GM12865 (cell line): ENCODE measurements around the gene INSYN1.

ENCODE experiments used
- DNase-seq: peaks from one replicate; pipeline ENCODE4 v3.0.0; 2010; ENCODE audit warnings: low read depth
- H3K4me3 ChIP-seq: 2 replicates; pipeline ENCODE4 v1.5.1; 2011; ENCODE audit warnings: mild to moderate bottlenecking, low read depth, low read length, control low read depth
- TF ChIP-seq, protein P1 (sequence below): IDR thresholded peaks from 2 replicates; pipeline ENCODE4 v1.5.1; 2011; ENCODE audit warnings: low read length, control low read depth, low read depth, inconsistent platforms; ENCODE audit not compliant: insufficient read depth; ENCODE audit errors: missing control alignments

INSYN1 gene

DNA sequence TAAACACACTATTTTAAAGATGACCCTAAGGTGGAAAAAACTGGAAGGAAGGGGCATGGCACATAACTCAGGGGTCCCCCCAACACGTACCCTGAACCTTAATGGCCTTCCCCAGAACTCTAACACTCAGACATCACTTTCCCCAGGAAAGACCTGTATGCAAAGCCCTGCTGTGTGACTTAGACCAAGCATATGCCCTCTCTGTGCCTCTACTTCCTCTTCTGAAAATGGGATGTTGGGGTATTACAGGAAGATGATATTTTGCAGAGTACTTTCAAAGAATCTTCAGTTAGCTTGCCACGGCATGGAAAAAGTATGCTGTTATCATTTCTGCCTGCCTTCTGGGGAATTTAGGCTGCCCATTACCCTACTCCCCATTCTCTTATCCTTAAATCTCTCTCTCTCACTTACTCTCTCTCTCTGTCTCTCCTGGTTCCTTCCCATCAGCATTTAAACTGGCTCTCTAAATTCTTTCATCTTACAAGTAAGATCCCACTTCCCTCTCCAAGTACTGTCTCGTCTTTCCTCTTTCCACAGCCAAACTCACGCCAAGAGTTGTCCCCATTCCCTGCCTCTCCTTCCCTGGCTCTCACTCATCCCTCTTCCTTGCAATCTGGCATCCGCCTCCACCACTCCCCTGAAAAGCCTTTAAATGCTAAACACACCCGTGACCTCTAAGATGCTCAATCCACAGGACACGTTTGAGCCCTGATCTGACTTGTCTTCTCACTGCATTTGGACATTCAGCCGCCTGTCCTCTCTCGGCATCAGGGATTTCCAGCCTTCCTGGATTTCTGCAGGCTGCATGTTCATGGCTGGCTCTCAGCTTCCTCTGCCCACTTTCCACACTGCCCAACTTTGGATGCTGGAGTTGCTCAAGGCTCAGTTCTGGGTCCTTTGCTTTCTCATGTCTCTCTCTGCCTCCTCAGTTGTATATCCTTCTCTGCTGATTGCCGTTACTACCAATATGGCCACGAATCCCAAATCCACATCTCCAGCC is 7.5 kb upstream of the INSYN1 start:
- TF ChIP-seq, protein P1, sequence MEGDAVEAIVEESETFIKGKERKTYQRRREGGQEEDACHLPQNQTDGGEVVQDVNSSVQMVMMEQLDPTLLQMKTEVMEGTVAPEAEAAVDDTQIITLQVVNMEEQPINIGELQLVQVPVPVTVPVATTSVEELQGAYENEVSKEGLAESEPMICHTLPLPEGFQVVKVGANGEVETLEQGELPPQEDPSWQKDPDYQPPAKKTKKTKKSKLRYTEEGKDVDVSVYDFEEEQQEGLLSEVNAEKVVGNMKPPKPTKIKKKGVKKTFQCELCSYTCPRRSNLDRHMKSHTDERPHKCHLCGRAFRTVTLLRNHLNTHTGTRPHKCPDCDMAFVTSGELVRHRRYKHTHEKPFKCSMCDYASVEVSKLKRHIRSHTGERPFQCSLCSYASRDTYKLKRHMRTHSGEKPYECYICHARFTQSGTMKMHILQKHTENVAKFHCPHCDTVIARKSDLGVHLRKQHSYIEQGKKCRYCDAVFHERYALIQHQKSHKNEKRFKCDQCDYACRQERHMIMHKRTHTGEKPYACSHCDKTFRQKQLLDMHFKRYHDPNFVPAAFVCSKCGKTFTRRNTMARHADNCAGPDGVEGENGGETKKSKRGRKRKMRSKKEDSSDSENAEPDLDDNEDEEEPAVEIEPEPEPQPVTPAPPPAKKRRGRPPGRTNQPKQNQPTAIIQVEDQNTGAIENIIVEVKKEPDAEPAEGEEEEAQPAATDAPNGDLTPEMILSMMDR, result no peak
- no peak overlapping the region for H3K4me3 ChIP-seq
- DNase-seq, result no peak

- no peak overlapping the region for H3K4me3 ChIP-seq
- DNase-seq, result no peak
- TF ChIP-seq, protein P1, result no peak
These were observed 5.3 kb upstream of the INSYN1 start for GRCh38 chr15:73758461-73758860.

DNA sequence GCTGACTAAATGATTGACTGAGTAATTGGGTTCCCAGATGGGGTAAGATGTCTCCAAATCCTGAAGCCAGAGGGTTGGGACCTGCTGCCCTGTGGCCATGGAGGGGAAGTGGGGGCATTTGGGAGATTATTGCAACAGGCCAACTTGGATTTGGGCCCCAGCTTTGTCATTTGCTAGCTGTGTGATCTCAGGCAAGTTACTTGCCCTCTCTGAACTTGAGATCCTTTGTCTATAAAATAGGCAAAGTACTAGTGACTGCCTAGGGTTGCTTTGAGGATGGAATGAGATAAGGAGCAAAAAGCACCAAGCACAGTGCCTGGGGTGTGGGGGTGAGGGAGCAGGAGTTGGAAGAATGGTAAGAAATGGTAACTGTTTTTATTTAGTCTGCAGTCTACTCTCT is 4.4 kb upstream of the INSYN1 start:
- no peak for DNase-seq
- TF ChIP-seq, protein P1, result no peak
- H3K4me3 ChIP-seq, result no peak overlapping the region

- DNase-seq, result no peak
- H3K4me3 ChIP-seq, result no peak overlapping the region
- TF ChIP-seq, protein P1, result no peak
These were observed 3.9 kb upstream of the INSYN1 start for GRCh38 chr15:73756947-73757513.

DNA sequence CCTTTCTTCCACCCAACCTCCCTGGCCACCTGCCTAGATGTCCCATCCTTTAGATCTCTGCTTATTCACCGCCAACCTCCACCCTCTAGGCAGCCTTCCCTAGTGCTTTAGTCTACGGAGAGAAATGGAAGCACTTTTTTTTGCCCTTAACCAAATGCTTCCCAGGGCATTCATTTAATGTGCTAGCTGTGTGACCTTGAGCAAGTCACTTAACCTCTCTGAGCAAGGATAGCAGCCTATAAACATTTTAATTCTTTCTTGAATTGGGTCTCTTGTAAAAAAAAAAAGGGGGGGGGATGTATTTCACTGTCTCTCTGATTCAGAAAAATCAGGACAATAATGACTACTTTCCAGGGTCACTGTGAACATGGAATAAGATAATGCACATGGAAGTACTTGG is 3.2 kb upstream of the INSYN1 start:
- H3K4me3 ChIP-seq, result no peak overlapping the region
- no peak for DNase-seq
- TF ChIP-seq, protein P1, result no peak

- no peak overlapping the region for H3K4me3 ChIP-seq
- TF ChIP-seq, protein P1, result no peak
- no peak for DNase-seq
These were observed 2.8 kb upstream of the INSYN1 start for GRCh38 chr15:73755946-73756345.
